Keratinocyte (primary cell): ENCODE data around the gene ZBTB32.

Experiments used
- CTCF ChIP-seq, 3 experiments: IDR thresholded peaks in 1 of 3; conservative IDR thresholded peaks in 1 of 3; optimal IDR thresholded peaks in 1 of 3; 2 replicates in 2 of 3; 3 replicates in 1 of 3; pipeline versions ENCODE3 to v1.5.1; 2011; ENCODE audit warnings: low read length in 3 of 3, mild to moderate bottlenecking in 3 of 3, moderate library complexity in 2 of 3, control low read depth in 1 of 3, inconsistent platforms in 1 of 3; ENCODE audit not compliant: insufficient read depth in 2 of 3; ENCODE audit errors: extremely low read depth in 1 of 3
- EZH2 ChIP-seq: IDR thresholded peaks from one replicate; pipeline ENCODE4 v1.6.1; 2012; ENCODE audit warnings: inconsistent platforms, mild to moderate bottlenecking, low read length, moderate library complexity

GRCh38 chr19:35754370-35755130 lies 50.2 kb downstream of the ZBTB32 start:
- TF ChIP-seq CTCF (optimal IDR thresholded peaks at IDR 0.05 in 1 of 3, IDR thresholded peaks at IDR 0.05 in 1 of 3, conservative IDR thresholded peaks at IDR 0.05 in 1 of 3; ENCODE audit: extremely low read depth in 1 of 3, insufficient read depth in 2 of 3, low read length in 3 of 3): no peak
- TF ChIP-seq EZH2: no peak
